ENCODE data around the gene PGK1.
A peak's percentile ranks its signal among the peaks of the same experiment; 100 is the strongest.
"Not testable (repeated sequence)": the region's sequence is repeated elsewhere in the genome, so short reads cannot be mapped to it uniquely, and the experiment has no call there.

PGK1 gene

DNA sequence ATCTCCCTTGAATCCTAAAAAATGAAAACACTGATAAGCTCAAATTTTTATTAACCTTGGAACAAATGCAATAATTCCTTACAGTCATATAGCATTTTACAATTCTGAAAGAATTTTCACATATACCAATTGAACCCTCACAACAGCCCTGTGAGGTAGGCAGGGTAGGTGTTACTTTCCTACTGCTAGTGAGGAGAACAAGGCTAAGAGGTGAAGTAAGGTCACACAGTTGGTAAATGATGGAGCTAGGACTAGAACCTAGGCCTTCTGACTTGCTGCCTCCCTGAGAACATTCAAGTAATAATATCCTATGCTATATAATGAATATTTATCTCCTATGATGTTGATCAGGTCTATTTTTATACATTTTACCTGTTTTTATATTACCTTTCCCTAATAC, 25.7 kb downstream of the PGK1 start:
- no peak for TF ChIP-seq CTCF (IDR thresholded peaks at IDR 0.05; ENCODE audit: extremely low read depth, insufficient read depth, missing control alignments)
- DNase-seq (ENCODE audit: low spot score), result no peak
- in situ Hi-C loops (cut with MboI; ENCODE audit: low pct_unique_long_range_greater_than_20kb, low sequenced_read_pairs, unreplicated experiment), result no loop called here

GRCh38 chrX:78130396-78130795, 26.3 kb downstream of the PGK1 start:
- DNase-seq (ENCODE audit: low spot score), result no peak
- no peak for TF ChIP-seq CTCF (IDR thresholded peaks at IDR 0.05; ENCODE audit: extremely low read depth, insufficient read depth, missing control alignments)
- in situ Hi-C loops (cut with MboI; ENCODE audit: low pct_unique_long_range_greater_than_20kb, low sequenced_read_pairs, unreplicated experiment), result no loop called here

DNA sequence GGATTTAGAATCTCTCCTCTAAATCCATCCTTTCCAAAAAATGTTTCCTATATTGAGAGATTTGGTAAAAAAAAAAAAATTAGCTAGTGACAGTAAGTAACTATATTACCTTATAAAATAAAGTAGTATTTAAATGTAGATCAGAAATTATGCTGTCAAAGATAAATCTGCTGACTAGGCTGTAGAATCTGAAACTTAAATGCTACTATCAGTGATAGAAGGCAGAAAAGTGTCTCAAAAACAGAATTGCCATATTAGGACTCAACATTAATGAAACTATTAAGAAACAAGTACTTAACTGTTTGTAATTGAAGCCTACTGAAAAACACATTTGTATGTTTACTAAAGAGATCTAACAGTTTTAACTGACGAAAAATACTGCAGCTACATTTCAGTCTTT, 27.1 kb downstream of the PGK1 start:
- TF ChIP-seq CTCF (IDR thresholded peaks at IDR 0.05; ENCODE audit: extremely low read depth, insufficient read depth, missing control alignments), result no peak
- in situ Hi-C loops (cut with MboI; ENCODE audit: low pct_unique_long_range_greater_than_20kb, low sequenced_read_pairs, unreplicated experiment), result no loop called here
- no peak for DNase-seq (ENCODE audit: low spot score)

GRCh38 chrX:78133238-78133960, 29.4 kb downstream of the PGK1 start:
- DNase-seq (ENCODE audit: low spot score), result no peak
- no peak for TF ChIP-seq CTCF (IDR thresholded peaks at IDR 0.05; ENCODE audit: extremely low read depth, insufficient read depth, missing control alignments)
- in situ Hi-C loops (cut with MboI; ENCODE audit: low pct_unique_long_range_greater_than_20kb, low sequenced_read_pairs, unreplicated experiment), result no loop called here

- TF ChIP-seq CTCF (IDR thresholded peaks at IDR 0.05; ENCODE audit: extremely low read depth, insufficient read depth, missing control alignments), result no peak
- peak; percentile 78 for DNase-seq (ENCODE audit: low spot score)
- in situ Hi-C loops (cut with MboI; ENCODE audit: low pct_unique_long_range_greater_than_20kb, low sequenced_read_pairs, unreplicated experiment), result no loop called here
These were observed 35.4 kb downstream of the PGK1 start, which contains the start of gene TAF9B for GRCh38 chrX:78139160-78140123. TSS of gene TAF9B (minus strand) at chrX:78139650. CDS start at chrX:78139611, 39 bp downstream.

- TF ChIP-seq CTCF (IDR thresholded peaks at IDR 0.05; ENCODE audit: extremely low read depth, insufficient read depth, missing control alignments), result no peak
- in situ Hi-C loops (cut with MboI; ENCODE audit: low pct_unique_long_range_greater_than_20kb, low sequenced_read_pairs, unreplicated experiment), result no loop called here
- DNase-seq (ENCODE audit: low spot score), result no peak
These were observed 36.2 kb downstream of the PGK1 start for GRCh38 chrX:78140206-78140605.

- in situ Hi-C loops (cut with MboI; ENCODE audit: low pct_unique_long_range_greater_than_20kb, low sequenced_read_pairs, unreplicated experiment); DNase-seq (ENCODE audit: low spot score): not testable (repeated sequence)
These were observed 43.0 kb downstream of the PGK1 start for GRCh38 chrX:78147002-78147540.

GRCh38 chrX:78157373-78157772, 53.3 kb downstream of the PGK1 start:
- DNase-seq (ENCODE audit: low spot score); in situ Hi-C loops (cut with MboI; ENCODE audit: low pct_unique_long_range_greater_than_20kb, low sequenced_read_pairs, unreplicated experiment): not testable (repeated sequence)

DNA sequence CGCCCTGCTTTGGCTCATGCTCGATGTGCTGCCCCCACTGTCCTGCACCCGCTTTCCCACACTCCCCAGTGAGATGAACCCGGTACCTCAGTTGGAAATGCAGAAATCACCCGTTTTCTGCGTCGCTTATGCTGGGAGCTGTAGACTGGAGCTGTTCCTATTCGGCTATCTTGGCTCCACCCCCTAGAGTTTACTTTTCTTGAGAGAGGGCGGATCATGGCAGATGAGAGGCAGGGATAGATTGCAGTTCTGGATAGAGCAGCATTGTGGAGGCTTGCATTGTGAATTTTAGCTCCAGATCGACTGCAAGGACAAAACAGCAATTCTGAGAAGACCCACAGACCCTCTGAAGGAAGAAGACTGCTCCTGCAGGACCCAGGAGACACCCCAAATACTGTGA, 53.8 kb downstream of the PGK1 start:
- DNase-seq (ENCODE audit: low spot score); in situ Hi-C loops (cut with MboI; ENCODE audit: low pct_unique_long_range_greater_than_20kb, low sequenced_read_pairs, unreplicated experiment): not testable (repeated sequence)

DNA sequence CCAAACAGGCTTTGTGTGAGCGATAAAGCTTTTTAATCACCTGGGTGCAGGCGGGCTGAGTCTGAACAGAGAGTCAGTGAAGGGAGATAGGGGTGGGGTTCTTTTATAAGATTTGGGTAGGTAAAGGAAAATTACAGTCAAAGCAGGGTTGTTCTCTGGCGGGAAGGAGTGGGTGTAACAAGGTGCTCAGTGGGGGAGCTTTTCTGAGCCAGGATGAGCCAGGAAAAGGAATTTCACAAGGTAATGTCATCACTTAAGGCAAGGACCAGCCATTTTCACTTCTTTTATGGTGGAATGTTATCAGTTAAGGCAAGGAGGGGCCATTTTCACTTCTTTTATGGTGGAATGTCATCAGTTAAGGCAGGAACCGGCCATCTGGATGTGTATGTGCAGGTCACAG, 56.7 kb downstream of the PGK1 start:
- in situ Hi-C loops (cut with MboI; ENCODE audit: low pct_unique_long_range_greater_than_20kb, low sequenced_read_pairs, unreplicated experiment); DNase-seq (ENCODE audit: low spot score): not testable (repeated sequence)

Data from GM13977 (cell line).